HepG2 (cell line): Measurements from ENCODE around the gene THOC6. TPM values are rescaled to one million over a fixed set of nuclear protein-coding genes. Genes with fewer than 3 reads are reported as not detected.

Experiments
- ATAC-seq: fragments of 200-7000 bp; cut with Tn5 transposase; 3 replicates; pipeline ENCODE4 v1.9.1; 2020; ENCODE audit warnings: mild to moderate bottlenecking, moderate library complexity
- BruUV-seq: library from RNA; stranded (reverse); fragments of 400-500 nt; replicated peaks from 2 replicates; lab custom pipeline; 2021; lab: Mats Ljungman, UMichigan
- CTCF ChIA-PET: fragments of 300-600 bp; formaldehyde crosslinking; extraction: SDS; loops from one replicate; lab custom pipeline; 2021; ENCODE audit warnings: low total read pairs, inconsistent platforms, low intra/inter-chr PET ratio; lab: Yijun Ruan, JAX
- POLR2A ChIA-PET: fragments of 350-600 bp; sonication (Branson Sonifier 250); formaldehyde crosslinking; loops from one replicate; lab custom pipeline; 2020; ENCODE audit warnings: antibody characterized with exemption, inconsistent platforms; lab: Yijun Ruan, JAX
- DNase-seq: peaks from one replicate; pipeline ENCODE4 v3.0.0-alpha.2; 2015; ENCODE audit warnings: low spot score
- FAIRE-seq: peaks from 3 replicates; lab custom pipeline; 2011; peaks lifted over from hg19 to GRCh38; lab: Jason Lieb, UNC
- H2AFZ ChIP-seq: one replicate; pipeline ENCODE4 v1.6.1; 2011; ENCODE audit warnings: low read length, inconsistent platforms
- H3K27ac ChIP-seq: fragments of 300-600 bp; 3 replicates; pipeline ENCODE4 v1.8.0; 2011; ENCODE audit warnings: mixed run types, mild to moderate bottlenecking, mixed read lengths, low read length, inconsistent platforms; ENCODE audit not compliant: insufficient read depth; ENCODE audit errors: extremely low read length
- H3K27me3 ChIP-seq, 2 experiments: fragments of 200-600 bp in 1 of 2; 2 replicates in 1 of 2; 3 replicates in 1 of 2; pipeline versions ENCODE4 v1.6.0 to v1.8.0; 2011; ENCODE audit warnings: low read length in 2 of 2, mild to moderate bottlenecking in 2 of 2, moderate library complexity in 2 of 2, inconsistent platforms in 1 of 2; ENCODE audit not compliant: insufficient read depth in 2 of 2, control insufficient read depth in 1 of 2
- H3K36me3 ChIP-seq, 2 experiments: fragments of 200-600 bp in 1 of 2; replicated peaks in 1 of 2; 2 replicates in 1 of 2; 3 replicates in 1 of 2; pipeline versions ENCODE4 v1.5.1 to v1.8.0; 2011; ENCODE audit warnings: low read length in 2 of 2, inconsistent platforms in 1 of 2; ENCODE audit not compliant: insufficient read depth in 2 of 2, control insufficient read depth in 1 of 2
- H3K4me1 ChIP-seq: 2 replicates; pipeline ENCODE4 v1.5.1; 2012; ENCODE audit warnings: low read length, inconsistent platforms; ENCODE audit not compliant: insufficient read depth
- H3K4me2 ChIP-seq: 2 replicates; pipeline ENCODE4 v1.6.0; 2011; ENCODE audit warnings: low read depth, low read length, inconsistent platforms
- H3K4me3 ChIP-seq, 3 experiments: fragments of 200-600 bp in 1 of 3; sonication (generic), shearing (Covaris generic) in 1 of 3; replicated peaks in 1 of 3; 2 replicates each; pipeline ENCODE4 v1.5.1; 2011 to 2016; ENCODE audit warnings: low read length in 3 of 3, inconsistent platforms in 2 of 3, low read depth in 2 of 3, mild to moderate bottlenecking in 2 of 3, control low read depth in 1 of 3, mixed read lengths in 1 of 3; ENCODE audit not compliant: insufficient read depth in 1 of 3
- H3K79me2 ChIP-seq: one replicate; pipeline ENCODE4 v1.6.1; 2011; ENCODE audit warnings: low read length, inconsistent platforms; ENCODE audit not compliant: insufficient read depth
- H3K9ac ChIP-seq: 2 replicates; pipeline ENCODE4 v1.6.0; 2011; ENCODE audit warnings: mild to moderate bottlenecking, low read depth, low read length, inconsistent platforms; ENCODE audit not compliant: insufficient read depth
- H3K9me3 ChIP-seq: 2 replicates; pipeline ENCODE4 v1.5.1; 2012; ENCODE audit warnings: mild to moderate bottlenecking, low read length
- H4K20me1 ChIP-seq: 2 replicates; pipeline ENCODE4 v1.6.0; 2011; ENCODE audit warnings: inconsistent platforms, mild to moderate bottlenecking, low read length, moderate library complexity; ENCODE audit not compliant: insufficient read depth
- AGO2 ChIP-seq: fragments of 200-400 bp; formaldehyde crosslinking; optimal IDR thresholded peaks from 2 replicates; pipeline ENCODE3; 2017; ENCODE audit warnings: mild to moderate bottlenecking, low read depth, low read length, moderate library complexity
- EZH2 ChIP-seq: conservative IDR thresholded peaks from 2 replicates; pipeline ENCODE4 v1.6.1; 2012; ENCODE audit warnings: mild to moderate bottlenecking, low read depth, low read length, moderate library complexity
- MED1 ChIP-seq: sonication (generic); formaldehyde crosslinking; IDR thresholded peaks from 2 replicates; pipeline ENCODE4 v1.4.0; 2020; ENCODE audit warnings: missing genetic modification reagents
- NR3C1 ChIP-seq: sonication (generic); formaldehyde crosslinking; IDR thresholded peaks from 2 replicates; pipeline ENCODE4 v1.4.0; 2020; ENCODE audit warnings: missing genetic modification reagents
- PREB ChIP-seq: sonication (generic); formaldehyde crosslinking; IDR thresholded peaks from 2 replicates; pipeline ENCODE4 v1.4.0; 2020; ENCODE audit warnings: missing genetic modification reagents
- SNRNP70 ChIP-seq: fragments of 200-400 bp; formaldehyde crosslinking; IDR thresholded peaks from 2 replicates; pipeline ENCODE4 v1.6.1; 2017; ENCODE audit warnings: mild to moderate bottlenecking, low read depth, low read length, moderate library complexity
- USF2 ChIP-seq, 2 experiments: sonication (generic) in 1 of 2; formaldehyde crosslinking in 1 of 2; IDR thresholded peaks; 2 replicates each; pipeline versions ENCODE4 v1.5.1 to v1.6.1; 2011 to 2020; ENCODE audit warnings: borderline replicate concordance in 1 of 2, low read depth in 1 of 2, low read length in 1 of 2, mild to moderate bottlenecking in 1 of 2, missing genetic modification reagents in 1 of 2, moderate library complexity in 1 of 2
- WIZ ChIP-seq: sonication (generic); formaldehyde crosslinking; IDR thresholded peaks from 2 replicates; pipeline ENCODE4 v1.5.1; 2020; ENCODE audit warnings: mild to moderate bottlenecking, missing genetic modification reagents
- ZC3H13 ChIP-seq: sonication (generic); formaldehyde crosslinking; IDR thresholded peaks from 2 replicates; pipeline ENCODE4 v1.8.1; 2023; ENCODE audit warnings: mild to moderate bottlenecking, missing genetic modification reagents, moderate library complexity
- ZNF101 ChIP-seq: sonication (generic); formaldehyde crosslinking; IDR thresholded peaks from 2 replicates; pipeline ENCODE4 v1.4.0; 2020; ENCODE audit warnings: mild to moderate bottlenecking, low read depth, missing genetic modification reagents, borderline replicate concordance
- ZNF205 ChIP-seq: IDR thresholded peaks from 2 replicates; pipeline ENCODE4 v1.6.1; 2018; ENCODE audit warnings: missing biosample characterization, missing genetic modification reagents
- ZNF263 ChIP-seq: sonication (generic); formaldehyde crosslinking; IDR thresholded peaks from 2 replicates; pipeline ENCODE4 v1.4.0; 2020; ENCODE audit warnings: missing genetic modification reagents
- ZNF777 ChIP-seq: sonication (generic); formaldehyde crosslinking; IDR thresholded peaks from 2 replicates; pipeline ENCODE4 v1.4.0; 2020; ENCODE audit warnings: missing genetic modification reagents
- ZSCAN12 ChIP-seq: sonication (generic); formaldehyde crosslinking; IDR thresholded peaks from 2 replicates; pipeline ENCODE4 v1.9.0; 2021; ENCODE audit warnings: mild to moderate bottlenecking, missing genetic modification reagents
- WGBS: methylation state at CpG from one replicate; pipeline ENCODE4 v1.1.6; 2017; ENCODE audit warnings: low lambda C conversion rate; 5-methylcytosine and 5-hydroxymethylcytosine counted together
- in situ Hi-C: cut with HindIII; loops from 2 replicates; pipeline ENCODE4 v1.10.0; 2017; ENCODE audit warnings: low pct_unique_long_range_greater_than_20kb; ENCODE audit not compliant: extremely low pct_ligation_motif_present
- intact Hi-C: fragments of 100-400 bp; cut with micrococcal nuclease; formaldehyde crosslinking; loops from one replicate; pipeline ENCODE4 v1.10.0; 2022; ENCODE audit not compliant: unreplicated experiment
- polyA plus RNA-seq, 8 experiments: library from polyadenylated mRNA; depleted of rRNA in 3 of 8; stranded (reverse) in 7 of 8; unstranded in 1 of 8; fragments of >200 nt; fragmentation: Illumina TruSeq in 4 of 8; extraction: Trizol in 4 of 8; gene quantifications; 2 replicates each; pipeline versions ENCODE4 v1.2.1 to v1.2.3, GENCODE V29; 2011 to 2016; ENCODE audit warnings: low read depth in 4 of 8, missing spikeins in 1 of 8, mixed read lengths in 1 of 8; ENCODE audit not compliant: insufficient read depth in 1 of 8
- total RNA-seq, 5 experiments: library from RNA; depleted of rRNA; stranded (reverse); fragments of >200 nt; fragmentation: Illumina TruSeq; extraction: Trizol; gene quantifications; 2 replicates each; pipeline ENCODE4 v1.2.3, GENCODE V29; 2016; ENCODE audit warnings: low read depth in 1 of 5

THOC6 gene
- total and polyA plus RNA-seq, 2 of the 13 experiments (the other 11 are each of a cell fraction or from before 2014, with no cell fraction given): 32.1 to 37.0 TPM

DNA sequence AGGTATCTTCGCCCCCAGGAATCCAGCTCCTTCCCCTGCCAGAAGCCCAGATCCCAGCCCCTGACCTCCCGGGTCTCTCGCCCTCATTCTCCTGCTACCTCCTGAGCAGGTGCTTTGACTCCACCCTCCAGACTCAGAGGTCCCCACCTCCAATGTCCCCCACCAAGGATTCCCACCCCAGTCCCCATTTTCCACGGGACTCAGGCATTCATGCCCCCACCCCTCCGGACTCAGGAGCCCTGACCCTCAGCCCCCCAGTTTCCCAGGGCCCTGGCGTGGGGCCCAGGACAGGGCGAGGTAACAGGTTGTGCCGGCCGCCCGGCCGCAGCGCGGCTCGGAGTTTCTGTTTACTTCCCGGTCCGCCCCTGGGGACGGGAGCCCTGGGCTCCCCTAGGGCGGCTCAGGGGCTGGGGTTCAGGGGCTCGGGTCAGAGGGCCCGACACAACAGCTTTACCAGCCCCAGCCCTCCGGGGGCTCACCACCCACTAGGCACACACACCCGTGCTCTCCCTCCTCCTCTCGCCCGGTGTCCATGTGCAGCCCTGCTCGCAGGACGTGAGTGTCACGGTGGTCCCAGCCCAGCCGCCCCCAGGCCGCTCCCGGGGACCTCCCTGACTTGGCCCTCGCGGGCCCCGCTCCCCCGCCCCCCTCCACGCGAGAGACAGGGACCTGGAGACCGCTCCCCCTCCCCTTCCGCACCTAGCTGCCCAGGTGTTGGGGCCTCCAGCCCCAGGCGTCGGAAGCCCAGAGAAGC is 12.3 kb downstream of the THOC6 start:
- H2AFZ ChIP-seq: no peak overlapping the region
- BruUV-seq: no TSS peak
- CTCF ChIA-PET: no interaction called here
- intact Hi-C loops: no loop called here
- peaks cover 16 to 81% of the 10 kb centered on the region in 2 experiments for H3K27me3 ChIP-seq
- no peaks in the 10 kb centered on the region for H3K9me3 ChIP-seq
- H3K4me3 ChIP-seq: peak overlapping the region in 1 of 3 experiments; percentile 58; a peak in 1 of 6 replicates
- no peaks in the 10 kb centered on the region for H3K79me2 ChIP-seq
- POLR2A ChIA-PET: no interaction called here
- H3K4me2 ChIP-seq: peak overlapping the region; percentile 39
- peak; percentile 26; the same call in 2 of the 3 replicates for ATAC-seq
- no peak overlapping the region for H3K27ac ChIP-seq
- 0 out of 2 replicates have a peak overlapping the region, but pooled peaks have one; percentile 34 for H3K9ac ChIP-seq
- DNase-seq: no peak
- no peak for FAIRE-seq
- peak; percentile 56 for TF ChIP-seq ZNF263 (CRISPR knock-in tag)
- TF ChIP-seq USF2 (IDR thresholded peaks at IDR 0.05; ENCODE audit: low read depth, low read length): no peak
- no peak for TF ChIP-seq USF2 (CRISPR knock-in tag; IDR thresholded peaks at IDR 0.05; ENCODE audit: borderline replicate concordance)
- TF ChIP-seq SNRNP70: no peak
- TF ChIP-seq AGO2: no peak
- TF ChIP-seq MED1 (CRISPR knock-in tag): no peak
- no peak for TF ChIP-seq ZNF205 (CRISPR knock-in tag)
- no peak for TF ChIP-seq ZSCAN12 (CRISPR knock-in tag)
- peak; percentile 32; the same call in 1 of the 2 replicates for TF ChIP-seq ZNF777 (CRISPR knock-in tag)
- TF ChIP-seq ZNF101 (CRISPR knock-in tag): no peak
- no peak for TF ChIP-seq WIZ (CRISPR knock-in tag)
- 0 out of 2 replicates have a peak, but pooled peaks have one; percentile 60 for TF ChIP-seq EZH2
- TF ChIP-seq PREB (CRISPR knock-in tag): no peak
- TF ChIP-seq NR3C1 (CRISPR knock-in tag): no peak
- no peak for TF ChIP-seq ZC3H13 (CRISPR knock-in tag)
- TF ChIP-seq, all 625 proteins: peak for 3
- 2% methylated on average over 14 of the region's 40 CpGs for WGBS
- Histone ChIP-seq H3K36me3 (no peaks in the 10 kb centered on the region), H3K4me1 (peaks cover 21% of the 10 kb centered on the region), H4K20me1 (no peaks in the 10 kb centered on the region)
- in situ Hi-C loops: no loop called here
